T-helper 1 cell treated with Interleukin-12 subunit alpha and Interleukin-12 subunit beta and Interleukin-4 antibody, amounts not matched to agents 30 μg/mL and 1 μg/mL, for 36 hours (primary cell): ENCODE results near the gene EPO.
"Not testable (repeated sequence)": the region's sequence is repeated elsewhere in the genome, so short reads cannot be mapped to it uniquely, and the experiment has no call there.

Experiments used
- H3K27ac Mint-ChIP-seq: one replicate; pipeline ENCODE4 v1.8.0; 2021; ENCODE audit warnings: mild to moderate bottlenecking, mixed read lengths
- H3K27me3 Mint-ChIP-seq: one replicate; pipeline ENCODE4 v1.8.0; 2021; ENCODE audit warnings: low read depth, mixed read lengths
- H3K36me3 Mint-ChIP-seq: one replicate; pipeline ENCODE4 v1.8.0; 2021; ENCODE audit warnings: low read depth, mixed read lengths
- H3K4me1 Mint-ChIP-seq: one replicate; pipeline ENCODE4 v1.8.0; 2021; ENCODE audit warnings: low read depth, mixed read lengths
- H3K4me3 Mint-ChIP-seq: one replicate; pipeline ENCODE4 v1.8.0; 2021; ENCODE audit warnings: mild to moderate bottlenecking, moderate library complexity, mixed read lengths
- H3K9me3 Mint-ChIP-seq: one replicate; pipeline ENCODE4 v1.8.0; 2021; ENCODE audit warnings: mixed read lengths

EPO gene

DNA sequence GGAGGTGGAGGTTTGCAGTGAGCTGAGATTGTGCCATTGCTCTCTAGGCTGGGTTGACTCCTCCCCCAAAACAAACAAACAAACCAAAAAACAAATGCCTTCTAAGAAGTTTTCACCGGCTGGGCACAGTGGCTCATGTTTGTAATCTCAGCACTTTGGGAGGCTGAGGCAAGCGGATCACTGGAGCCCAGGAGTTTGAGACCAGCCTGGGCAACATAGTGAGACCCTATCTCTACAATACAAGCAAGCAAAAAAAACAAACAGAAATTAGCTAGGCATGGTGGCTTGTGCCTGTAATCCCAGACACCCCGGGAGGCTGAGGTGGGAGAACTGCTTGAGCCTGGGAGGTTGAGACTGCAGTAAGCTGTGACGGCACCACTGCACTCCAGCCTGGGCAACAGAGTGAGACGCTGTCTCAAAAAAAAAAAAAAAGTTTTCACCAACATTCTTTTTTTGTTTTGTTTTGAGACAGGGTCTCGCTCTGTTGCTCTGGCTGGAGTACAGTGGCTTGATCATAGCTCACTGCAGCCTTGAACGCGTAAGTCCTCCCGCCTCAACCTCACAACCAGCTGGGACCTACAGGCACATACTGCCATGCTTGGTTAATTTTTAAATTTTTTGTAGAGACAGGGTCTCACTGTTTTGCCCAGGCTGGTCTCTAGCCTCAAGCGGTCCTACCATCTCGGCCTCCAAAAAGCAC is 11.8 kb downstream of the EPO start:
- no peaks in the 10 kb centered on the region for H3K9me3 Mint-ChIP-seq
- H3K27me3 Mint-ChIP-seq = peaks cover 20% of the 10 kb centered on the region
- no peak overlapping the region for H3K27ac Mint-ChIP-seq
- no peak overlapping the region for H3K4me3 Mint-ChIP-seq
- peaks cover 4% of the 10 kb centered on the region for H3K4me1 Mint-ChIP-seq
- H3K36me3 Mint-ChIP-seq = no peaks in the 10 kb centered on the region

DNA sequence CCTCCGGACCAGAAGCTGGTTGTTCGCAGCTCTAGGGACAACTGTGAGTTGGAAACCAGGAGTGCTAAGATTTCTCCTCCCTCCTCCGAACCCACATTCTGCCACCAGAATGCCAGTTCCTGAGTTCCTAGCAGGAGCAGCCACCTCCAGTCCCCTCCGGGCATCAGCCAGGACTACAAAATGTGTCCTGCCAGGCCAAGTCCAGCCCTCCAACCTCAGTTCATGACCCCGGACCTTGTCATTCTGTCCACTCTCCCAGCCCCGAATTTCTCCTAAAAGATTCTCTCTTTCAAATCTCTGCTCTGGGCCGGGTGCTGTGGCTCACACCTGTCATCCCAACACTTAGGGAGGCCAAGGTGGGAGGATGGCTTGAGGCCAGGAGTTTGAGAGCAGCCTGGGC is 15.5 kb downstream of the EPO start:
- H3K9me3 Mint-ChIP-seq = no peaks in the 10 kb centered on the region
- H3K4me1 Mint-ChIP-seq = peaks cover 4% of the 10 kb centered on the region
- peaks cover 10% of the 10 kb centered on the region for H3K27me3 Mint-ChIP-seq
- no peaks in the 10 kb centered on the region for H3K36me3 Mint-ChIP-seq
- no peak overlapping the region for H3K27ac Mint-ChIP-seq
- H3K4me3 Mint-ChIP-seq = no peak overlapping the region

GRCh38 chr7:100736671-100737070 is 16.4 kb downstream of the EPO start:
- no peaks in the 10 kb centered on the region for H3K36me3 Mint-ChIP-seq
- H3K4me3 Mint-ChIP-seq = no peak overlapping the region
- peaks cover 10% of the 10 kb centered on the region for H3K27me3 Mint-ChIP-seq
- no peak overlapping the region for H3K27ac Mint-ChIP-seq
- H3K9me3 Mint-ChIP-seq = no peaks in the 10 kb centered on the region
- peaks cover 4% of the 10 kb centered on the region for H3K4me1 Mint-ChIP-seq

- Mint-ChIP-seq H3K9me3 (peaks cover 5% of the 10 kb centered on the region), H3K36me3 (no peaks in the 10 kb centered on the region), H3K27me3 (peaks cover 9% of the 10 kb centered on the region), H3K27ac (no peak overlapping the region), H3K4me1 (no peaks in the 10 kb centered on the region), H3K4me3 (no peak overlapping the region)
These were observed 19.7 kb downstream of the EPO start for GRCh38 chr7:100739934-100740333.

GRCh38 chr7:100744605-100745004 is 24.3 kb downstream of the EPO start:
- H3K4me1 Mint-ChIP-seq = peaks cover 3% of the 10 kb centered on the region
- peaks cover 5% of the 10 kb centered on the region for H3K9me3 Mint-ChIP-seq
- H3K27me3 Mint-ChIP-seq = peaks cover 16% of the 10 kb centered on the region
- no peak overlapping the region for H3K4me3 Mint-ChIP-seq
- no peak overlapping the region for H3K27ac Mint-ChIP-seq
- H3K36me3 Mint-ChIP-seq = no peaks in the 10 kb centered on the region

DNA sequence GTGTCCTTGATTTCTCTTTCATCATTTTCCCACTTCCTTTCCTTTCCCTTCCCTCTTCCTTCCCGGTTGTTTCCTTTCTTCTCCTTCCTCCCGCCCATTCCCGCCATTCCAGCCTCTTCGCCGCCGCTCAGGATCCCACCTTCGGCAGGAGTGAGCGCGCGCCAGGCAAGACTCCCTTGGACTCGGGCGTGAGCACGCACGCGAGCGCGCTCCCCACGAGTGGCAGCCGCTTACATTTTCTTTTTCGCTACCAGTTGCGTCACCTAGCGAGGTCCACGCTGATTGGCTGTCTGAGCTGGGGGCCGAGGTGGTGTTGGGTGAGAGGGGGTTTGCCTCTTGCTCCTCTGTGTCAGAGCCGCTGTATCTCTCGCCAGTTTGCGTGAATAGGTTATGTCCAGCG is 24.9 kb downstream of the EPO start:
- H3K36me3 Mint-ChIP-seq = no peaks in the 10 kb centered on the region
- peaks cover 5% of the 10 kb centered on the region for H3K9me3 Mint-ChIP-seq
- peaks cover 16% of the 10 kb centered on the region for H3K27me3 Mint-ChIP-seq
- H3K4me1 Mint-ChIP-seq = peaks cover 3% of the 10 kb centered on the region
- H3K4me3 Mint-ChIP-seq = peak overlapping the region; percentile 80
- no peak overlapping the region for H3K27ac Mint-ChIP-seq

DNA sequence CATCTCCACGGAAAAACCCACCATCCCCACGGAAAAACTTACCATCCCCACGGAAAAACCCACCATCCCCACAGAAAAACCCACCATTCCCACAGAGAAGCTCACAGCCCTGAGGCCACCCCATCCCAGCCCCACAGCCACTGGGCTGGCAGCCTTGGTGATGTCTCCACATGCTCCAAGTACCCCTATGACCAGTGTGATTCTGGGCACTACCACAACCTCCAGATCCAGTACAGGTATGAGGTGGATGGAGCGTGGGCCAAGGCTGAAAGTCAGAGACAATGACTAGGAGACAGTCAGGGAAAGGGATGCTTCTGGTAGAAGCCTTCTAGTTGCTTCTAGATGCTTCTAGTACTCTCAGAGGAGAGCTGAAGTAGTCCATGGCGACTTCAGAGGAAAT is 32.7 kb downstream of the EPO start:
- no peaks in the 10 kb centered on the region for H3K9me3 Mint-ChIP-seq
- no peak overlapping the region for H3K27ac Mint-ChIP-seq
- no peak overlapping the region for H3K4me3 Mint-ChIP-seq
- H3K4me1 Mint-ChIP-seq = no peaks in the 10 kb centered on the region
- peaks cover 5% of the 10 kb centered on the region for H3K27me3 Mint-ChIP-seq
- H3K36me3 Mint-ChIP-seq = no peaks in the 10 kb centered on the region

- peaks cover 5% of the 10 kb centered on the region for H3K27me3 Mint-ChIP-seq
- H3K4me3 Mint-ChIP-seq = no peak overlapping the region
- no peak overlapping the region for H3K27ac Mint-ChIP-seq
- H3K9me3 Mint-ChIP-seq = no peaks in the 10 kb centered on the region
- no peaks in the 10 kb centered on the region for H3K4me1 Mint-ChIP-seq
- H3K36me3 Mint-ChIP-seq = no peaks in the 10 kb centered on the region
These were observed 33.5 kb downstream of the EPO start for GRCh38 chr7:100753750-100754149.

DNA sequence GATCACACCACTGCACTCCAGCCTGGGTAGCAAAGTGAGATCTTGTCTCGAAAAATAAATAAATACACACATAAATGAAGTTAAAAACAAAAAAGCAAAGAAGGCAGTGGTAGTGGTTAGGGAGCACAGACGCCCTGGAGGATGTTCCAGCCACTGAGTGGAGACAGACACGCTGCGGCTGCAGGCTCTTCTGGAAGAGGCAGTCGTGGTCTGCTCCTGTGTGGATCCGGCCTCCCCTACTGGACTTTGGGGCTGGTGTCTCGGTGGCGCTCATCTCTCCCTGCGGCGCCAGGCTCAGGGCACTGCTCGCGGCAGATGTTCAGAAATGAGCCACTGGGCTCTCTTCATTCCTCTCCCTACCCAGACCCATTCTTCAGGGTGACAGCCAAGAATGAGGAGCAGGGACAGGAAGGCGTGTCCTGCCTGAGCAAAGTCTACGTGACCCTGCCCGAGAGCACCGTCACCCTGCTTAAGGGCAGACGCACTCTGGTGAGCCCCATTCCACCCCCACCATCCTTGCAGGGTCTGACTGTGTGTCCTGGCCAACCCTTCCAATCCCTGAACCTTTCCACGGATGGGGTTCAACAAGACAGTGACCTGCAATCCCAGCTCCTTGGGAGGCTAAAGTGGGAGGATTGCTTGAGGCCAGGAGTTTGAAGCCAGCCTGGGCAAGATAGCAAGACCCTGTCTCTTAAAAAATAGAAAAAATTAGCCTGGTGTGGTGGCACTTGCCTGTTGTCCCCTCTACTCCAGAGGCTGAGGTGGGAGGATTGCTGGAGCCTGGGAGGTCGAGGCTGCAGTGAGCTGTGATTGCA is 39.3 kb downstream of the EPO start:
- Mint-ChIP-seq H3K4me1 (no peaks in the 10 kb centered on the region), H3K9me3 (no peaks in the 10 kb centered on the region), H3K27me3 (no peaks in the 10 kb centered on the region), H3K4me3 (no peak overlapping the region), H3K27ac (no peak overlapping the region), H3K36me3 (no peaks in the 10 kb centered on the region)

DNA sequence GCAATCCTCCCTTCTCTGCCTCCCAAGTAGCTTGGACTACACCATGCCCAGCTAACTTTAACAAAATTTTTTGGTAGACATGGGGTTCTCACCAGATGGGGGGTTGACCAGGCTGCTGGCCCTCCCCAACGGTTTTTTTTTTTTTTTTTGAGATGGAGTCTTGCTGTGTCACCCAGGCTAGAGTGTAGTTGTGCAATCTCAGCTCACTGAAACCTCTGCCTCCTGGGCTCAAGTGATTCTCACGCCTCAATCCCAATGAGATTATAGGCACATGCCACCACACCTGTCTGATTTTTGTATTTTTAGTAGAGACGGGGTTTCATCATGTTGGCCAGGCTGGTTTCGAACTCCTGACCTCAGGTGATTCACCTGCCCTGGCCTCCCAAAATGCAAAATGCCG is 42.6 kb downstream of the EPO start:
- H3K4me1 Mint-ChIP-seq, H3K27me3 Mint-ChIP-seq, H3K4me3 Mint-ChIP-seq, H3K9me3 Mint-ChIP-seq, H3K36me3 Mint-ChIP-seq, H3K27ac Mint-ChIP-seq: not testable (repeated sequence)

- no peak overlapping the region for H3K27ac Mint-ChIP-seq
- H3K27me3 Mint-ChIP-seq = peaks cover 3% of the 10 kb centered on the region
- H3K36me3 Mint-ChIP-seq = no peaks in the 10 kb centered on the region
- H3K9me3 Mint-ChIP-seq = no peaks in the 10 kb centered on the region
- no peak overlapping the region for H3K4me3 Mint-ChIP-seq
- H3K4me1 Mint-ChIP-seq = no peaks in the 10 kb centered on the region
These were observed 43.4 kb downstream of the EPO start for GRCh38 chr7:100763556-100764140.

DNA sequence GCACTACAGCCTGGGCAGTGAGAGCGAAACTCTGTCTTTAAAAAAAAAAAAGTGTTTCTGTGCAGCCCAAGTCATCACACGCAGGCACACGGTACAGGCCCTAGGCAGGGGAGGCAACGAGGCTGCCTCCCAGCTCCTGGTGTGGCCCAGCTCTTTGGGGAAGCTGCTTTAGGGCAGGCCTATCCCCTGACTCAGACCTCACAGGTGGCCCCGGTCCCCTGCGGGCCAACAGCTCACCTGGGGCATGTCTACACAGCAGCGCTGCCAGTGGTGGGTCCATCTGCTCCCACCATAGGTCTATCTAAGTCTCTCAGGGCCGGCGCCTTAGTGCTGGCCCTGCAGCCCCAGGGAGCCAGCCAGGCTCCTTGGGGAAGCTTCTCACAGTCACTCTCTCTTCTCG is 44.6 kb downstream of the EPO start:
- H3K9me3 Mint-ChIP-seq = no peaks in the 10 kb centered on the region
- H3K27me3 Mint-ChIP-seq = peaks cover 7% of the 10 kb centered on the region
- no peak overlapping the region for H3K27ac Mint-ChIP-seq
- no peaks in the 10 kb centered on the region for H3K4me1 Mint-ChIP-seq
- no peaks in the 10 kb centered on the region for H3K36me3 Mint-ChIP-seq
- H3K4me3 Mint-ChIP-seq = no peak overlapping the region

- H3K27ac Mint-ChIP-seq = no peak overlapping the region
- H3K9me3 Mint-ChIP-seq = no peaks in the 10 kb centered on the region
- H3K27me3 Mint-ChIP-seq = peaks cover 7% of the 10 kb centered on the region
These were observed 45.0 kb downstream of the EPO start for GRCh38 chr7:100765250-100765649.

GRCh38 chr7:100768784-100769183 is 48.5 kb downstream of the EPO start:
- H3K27ac Mint-ChIP-seq = no peak overlapping the region
- H3K27me3 Mint-ChIP-seq = peaks cover 7% of the 10 kb centered on the region
- H3K4me3 Mint-ChIP-seq = no peak overlapping the region
- no peaks in the 10 kb centered on the region for H3K4me1 Mint-ChIP-seq
- no peaks in the 10 kb centered on the region for H3K9me3 Mint-ChIP-seq
- H3K36me3 Mint-ChIP-seq = no peaks in the 10 kb centered on the region

More at GRCh38 chr7:100765250-100765649, 45.0 kb downstream of the EPO start:
- no peaks in the 10 kb centered on the region for H3K4me1 Mint-ChIP-seq
- H3K36me3 Mint-ChIP-seq = no peaks in the 10 kb centered on the region
- H3K4me3 Mint-ChIP-seq = no peak overlapping the region
